Activated CD4-positive, alpha-beta T cell treated with anti-CD3 and anti-CD28 coated beads for 36 hours (primary cell): ENCODE data around the gene RAPGEF4. TPM values are rescaled to one million over a fixed set of nuclear protein-coding genes. Genes with fewer than 3 reads are reported as not detected.
"Not testable (repeated sequence)": the region's sequence is repeated elsewhere in the genome, so short reads cannot be mapped to it uniquely, and the experiment has no call there.

Source experiments
- ATAC-seq: fragments of 200-7000 bp; cut with Tn5 transposase; one replicate; pipeline ENCODE4 v1.10.0; 2021; ENCODE audit warnings: mild to moderate bottlenecking, moderate library complexity
- CTCF ChIA-PET: fragments of 350-600 bp; sonication (Branson Sonifier 250); formaldehyde crosslinking; loops from one replicate; lab custom pipeline; 2021; ENCODE audit warnings: antibody characterized with exemption; lab: Charles Lee
- POLR2A ChIA-PET: fragments of 350-600 bp; sonication (Branson Sonifier 250); formaldehyde crosslinking; loops from one replicate; lab custom pipeline; 2021; ENCODE audit warnings: antibody characterized with exemption, inconsistent platforms; lab: Charles Lee
- DNase-seq: peaks from one replicate; pipeline ENCODE4 v3.0.0-alpha.2; 2020
- H3K27ac Mint-ChIP-seq: one replicate; pipeline ENCODE4 v1.8.0; 2021; ENCODE audit warnings: mixed read lengths
- H3K27me3 Mint-ChIP-seq: one replicate; pipeline ENCODE4 v1.8.0; 2021; ENCODE audit warnings: mixed read lengths
- H3K36me3 Mint-ChIP-seq: one replicate; pipeline ENCODE4 v1.8.0; 2021; ENCODE audit warnings: low read depth, mixed read lengths
- H3K4me1 Mint-ChIP-seq: one replicate; pipeline ENCODE4 v1.8.0; 2021; ENCODE audit warnings: mixed read lengths
- H3K4me3 Mint-ChIP-seq: one replicate; pipeline ENCODE4 v1.8.0; 2021; ENCODE audit warnings: mild to moderate bottlenecking, moderate library complexity, mixed read lengths
- H3K9me3 Mint-ChIP-seq: one replicate; pipeline ENCODE4 v1.8.0; 2021; ENCODE audit warnings: low read depth, mixed read lengths
- intact Hi-C, 2 experiments: fragments of 100-400 bp; cut with DNase I in 1 of 2; cut with micrococcal nuclease in 1 of 2; formaldehyde crosslinking; loops; one replicate each; pipeline versions ENCODE4 v1.14.2 to v1.15.1; 2022 to 2024; cut with DNase I, micrococcal nuclease
- total RNA-seq, 2 experiments: library from RNA; stranded (reverse); gene quantifications; one replicate each; pipeline ENCODE4 v1.2.3, GENCODE V29; 2021

RAPGEF4 gene
- total RNA-seq, 2 experiments from 2014 or later: 0.28 to 0.50 TPM

GRCh38 chr2:172726172-172726735 is 9.4 kb upstream of the RAPGEF4 start:
- no peak overlapping the region for H3K4me3 Mint-ChIP-seq
- peaks cover 13% of the 10 kb centered on the region for H3K27me3 Mint-ChIP-seq
- no peak for ATAC-seq
- no peaks in the 10 kb centered on the region for H3K4me1 Mint-ChIP-seq
- ChIA-PET POLR2A (no interaction called here), CTCF (interaction anchor here (1.4 kb wide), 1 partner anchor 11 kb away, joined by 3 read pairs; no protein-coding TSS in a partner anchor)
- no peak overlapping the region for H3K27ac Mint-ChIP-seq
- H3K36me3 Mint-ChIP-seq: no peaks in the 10 kb centered on the region
- no peak for DNase-seq
- H3K9me3 Mint-ChIP-seq: no peaks in the 10 kb centered on the region
- intact Hi-C loops: no loop called here

- Mint-ChIP-seq H3K4me1 (peaks cover 6% of the 10 kb centered on the region), H3K36me3 (no peaks in the 10 kb centered on the region), H3K27ac (no peak overlapping the region), H3K27me3 (peaks cover 39% of the 10 kb centered on the region), H3K9me3 (no peaks in the 10 kb centered on the region), H3K4me3 (no peak overlapping the region)
- DNase-seq: no peak
- CTCF ChIA-PET: no interaction called here
- no peak for ATAC-seq
- intact Hi-C loops: no loop called here
- POLR2A ChIA-PET: no interaction called here
Measured at GRCh38 chr2:172730411-172730810, 5.2 kb upstream of the RAPGEF4 start.

GRCh38 chr2:172734711-172735581 is 699 bp upstream of the RAPGEF4 start:
- H3K4me3 Mint-ChIP-seq: peak overlapping the region; percentile 40
- peaks cover 58% of the 10 kb centered on the region for H3K27me3 Mint-ChIP-seq
- intact Hi-C loops: no loop called here
- peaks cover 12% of the 10 kb centered on the region for H3K4me1 Mint-ChIP-seq
- ATAC-seq (peak; percentile 39), DNase-seq (peak; percentile 61)
- ChIA-PET POLR2A (no interaction called here), CTCF (no interaction called here)
- H3K27ac Mint-ChIP-seq: no peak overlapping the region
- H3K36me3 Mint-ChIP-seq: no peaks in the 10 kb centered on the region
- H3K9me3 Mint-ChIP-seq: no peaks in the 10 kb centered on the region

- peak overlapping the region; percentile 58 for H3K4me3 Mint-ChIP-seq
- ChIA-PET POLR2A (no interaction called here), CTCF (interaction anchor here (1.0 kb wide), 2 partner anchors 10 to 24 kb away, joined by 3 read pairs; no protein-coding TSS in a partner anchor)
- no peaks in the 10 kb centered on the region for H3K36me3 Mint-ChIP-seq
- peaks cover 12% of the 10 kb centered on the region for H3K4me1 Mint-ChIP-seq
- peaks cover 51% of the 10 kb centered on the region for H3K27me3 Mint-ChIP-seq
- intact Hi-C loops: no loop called here
- H3K9me3 Mint-ChIP-seq: no peaks in the 10 kb centered on the region
- DNase-seq (peak; percentile 9), ATAC-seq (no peak)
- no peak overlapping the region for H3K27ac Mint-ChIP-seq
Measured at GRCh38 chr2:172736424-172737174, 954 bp downstream of the RAPGEF4 start.

- Mint-ChIP-seq H3K36me3 (no peaks in the 10 kb centered on the region), H3K4me3 (no peak overlapping the region), H3K27me3 (peaks cover 40% of the 10 kb centered on the region), H3K9me3 (peaks cover 5% of the 10 kb centered on the region), H3K4me1 (peaks cover 10% of the 10 kb centered on the region), H3K27ac (no peak overlapping the region)
- POLR2A ChIA-PET: no interaction called here
- intact Hi-C loops: no loop called here
- DNase-seq (no peak), ATAC-seq (no peak)
- CTCF ChIA-PET: interaction anchor here (0.5 kb wide), 1 partner anchor 1225 kb away, joined by 6 read pairs; no protein-coding TSS in a partner anchor
Measured at GRCh38 chr2:172739661-172740266, 4.1 kb downstream of the RAPGEF4 start.

- DNase-seq (no peak), ATAC-seq (no peak)
- intact Hi-C loops: no loop called here
- Mint-ChIP-seq H3K36me3 (no peaks in the 10 kb centered on the region), H3K27ac (no peak overlapping the region), H3K27me3 (peaks cover 35% of the 10 kb centered on the region), H3K4me3 (no peak overlapping the region), H3K9me3 (peaks cover 5% of the 10 kb centered on the region), H3K4me1 (peaks cover 6% of the 10 kb centered on the region)
- CTCF ChIA-PET: no interaction called here
- POLR2A ChIA-PET: no interaction called here
Measured at GRCh38 chr2:172740856-172741255, 5.2 kb downstream of the RAPGEF4 start.

GRCh38 chr2:172742931-172743540 is 7.4 kb downstream of the RAPGEF4 start:
- no peak for ATAC-seq
- intact Hi-C loops: no loop called here

GRCh38 chr2:172743898-172744297 is 8.3 kb downstream of the RAPGEF4 start:
- CTCF ChIA-PET: no interaction called here
- intact Hi-C loops: no loop called here
- DNase-seq (no peak), ATAC-seq (no peak)
- peaks cover 5% of the 10 kb centered on the region for H3K9me3 Mint-ChIP-seq
- H3K27me3 Mint-ChIP-seq: peaks cover 17% of the 10 kb centered on the region
- POLR2A ChIA-PET: no interaction called here
- no peak overlapping the region for H3K4me3 Mint-ChIP-seq
- no peak overlapping the region for H3K27ac Mint-ChIP-seq
- H3K4me1 Mint-ChIP-seq: no peaks in the 10 kb centered on the region
- H3K36me3 Mint-ChIP-seq: no peaks in the 10 kb centered on the region

More at GRCh38 chr2:172742931-172743540, 7.4 kb downstream of the RAPGEF4 start:
- ChIA-PET POLR2A (no interaction called here), CTCF (interaction anchor here (0.5 to 0.7 kb wide), 2 partner anchors 44 to 106 kb away, joined by 3 read pairs; no protein-coding TSS in a partner anchor)
- Mint-ChIP-seq H3K4me3 (no peak overlapping the region), H3K27me3 (peaks cover 24% of the 10 kb centered on the region), H3K36me3 (no peaks in the 10 kb centered on the region), H3K4me1 (no peaks in the 10 kb centered on the region), H3K27ac (no peak overlapping the region), H3K9me3 (peaks cover 5% of the 10 kb centered on the region)
- DNase-seq: no peak

- Mint-ChIP-seq H3K4me3 (no peak overlapping the region), H3K27me3 (peaks cover 11% of the 10 kb centered on the region), H3K4me1 (no peaks in the 10 kb centered on the region), H3K27ac (no peak overlapping the region), H3K9me3 (peaks cover 5% of the 10 kb centered on the region), H3K36me3 (no peaks in the 10 kb centered on the region)
- no peak for DNase-seq
- CTCF ChIA-PET: no interaction called here
- intact Hi-C loops: no loop called here
- ATAC-seq: no peak
- POLR2A ChIA-PET: no interaction called here
Measured at GRCh38 chr2:172745636-172746035, 10.0 kb downstream of the RAPGEF4 start.

GRCh38 chr2:172748543-172748942 is 12.9 kb downstream of the RAPGEF4 start:
- intact Hi-C loops, H3K4me3 Mint-ChIP-seq, ATAC-seq, H3K36me3 Mint-ChIP-seq, H3K27ac Mint-ChIP-seq, DNase-seq, H3K9me3 Mint-ChIP-seq, H3K4me1 Mint-ChIP-seq, CTCF ChIA-PET: not testable (repeated sequence)
- POLR2A ChIA-PET: interaction anchor here (0.8 kb wide), 1 partner anchor 848 kb away, joined by 3 read pairs; no protein-coding TSS in a partner anchor
- peaks cover 11% of the 10 kb centered on the region for H3K27me3 Mint-ChIP-seq

- no peaks in the 10 kb centered on the region for H3K36me3 Mint-ChIP-seq
- no peaks in the 10 kb centered on the region for H3K4me1 Mint-ChIP-seq
- peaks cover 7% of the 10 kb centered on the region for H3K27me3 Mint-ChIP-seq
- ATAC-seq: no peak
- H3K4me3 Mint-ChIP-seq: no peak overlapping the region
- CTCF ChIA-PET: no interaction called here
- POLR2A ChIA-PET: no interaction called here
- intact Hi-C loops: no loop called here
- no peak overlapping the region for H3K27ac Mint-ChIP-seq
- H3K9me3 Mint-ChIP-seq: no peaks in the 10 kb centered on the region
- no peak for DNase-seq
Measured at GRCh38 chr2:172749388-172749787, 13.7 kb downstream of the RAPGEF4 start.
